K562 (cell line): ENCODE results near the gene RNU11. TPM values are rescaled to one million over a fixed set of nuclear protein-coding genes. Genes with fewer than 3 reads are reported as not detected.

Experiments
- ATAC-seq: fragments of 200-7000 bp; cut with Tn5 transposase; 3 replicates; pipeline ENCODE4 v1.9.1; 2020; ENCODE audit warnings: moderate library complexity
- BruUV-seq: library from RNA; stranded (reverse); fragments of 400-500 nt; replicated peaks from 2 replicates; lab custom pipeline; 2021; lab: Mats Ljungman, UMichigan
- CTCF ChIA-PET: fragments of 300-600 bp; formaldehyde crosslinking; extraction: SDS; loops from one replicate; lab custom pipeline; 2021; ENCODE audit warnings: low intra/inter-chr PET ratio; lab: Yijun Ruan, JAX
- POLR2A ChIA-PET: fragments of 300-600, 350-650 bp; sonication (Branson Sonifier 250); formaldehyde crosslinking; extraction: SDS; loops from one replicate; lab custom pipeline; 2021; ENCODE audit warnings: antibody characterized with exemption, inconsistent platforms; lab: Yijun Ruan, JAX
- DNase-seq, 4 experiments: peaks; one replicate each; pipeline versions ENCODE4 v3.0.0 to v3.0.0-alpha.2; 2011 to 2018; ENCODE audit warnings: low spot score in 3 of 4, mixed read lengths in 3 of 4; ENCODE audit errors: extremely low read depth in 1 of 4
- FAIRE-seq: peaks from 2 replicates; lab custom pipeline; 2011; peaks lifted over from hg19 to GRCh38; lab: Jason Lieb, UNC
- H2AFZ ChIP-seq: 2 replicates; pipeline ENCODE4 v1.6.0; 2011; ENCODE audit warnings: low read depth, low read length, control low read depth, inconsistent platforms
- H3K27ac ChIP-seq: fragments of 200-600 bp; 3 replicates; pipeline ENCODE4 v1.8.0; 2011; ENCODE audit warnings: low read depth, mild to moderate bottlenecking, control low read depth, inconsistent platforms, low read length, moderate library complexity, mixed read lengths; ENCODE audit errors: extremely low read depth
- H3K27me3 ChIP-seq, 2 experiments: fragments of 300-600 bp in 1 of 2; 2 replicates in 1 of 2; 3 replicates in 1 of 2; pipeline versions ENCODE4 v1.6.0 to v1.8.0; 2011; ENCODE audit warnings: inconsistent platforms in 2 of 2, low read length in 2 of 2, mild to moderate bottlenecking in 1 of 2, mixed read lengths in 1 of 2, moderate library complexity in 1 of 2; ENCODE audit not compliant: control insufficient read depth in 2 of 2, insufficient read depth in 2 of 2
- H3K36me3 ChIP-seq: fragments of 300-600 bp; 3 replicates; pipeline ENCODE4 v1.8.0; 2011; ENCODE audit warnings: mild to moderate bottlenecking, low read length, inconsistent platforms; ENCODE audit not compliant: control insufficient read depth, insufficient read depth
- H3K4me1 ChIP-seq, 2 experiments: fragments of 200-600 bp in 1 of 2; replicated peaks in 1 of 2; 2 replicates in 1 of 2; 3 replicates in 1 of 2; pipeline versions ENCODE4 v1.5.1 to v1.8.0; 2011; ENCODE audit warnings: inconsistent platforms in 2 of 2, low read length in 2 of 2, mild to moderate bottlenecking in 1 of 2, mixed read lengths in 1 of 2, moderate library complexity in 1 of 2; ENCODE audit not compliant: control insufficient read depth in 2 of 2, insufficient read depth in 2 of 2
- H3K4me2 ChIP-seq: 2 replicates; pipeline ENCODE4 v1.6.1; 2011; ENCODE audit warnings: low read length, control low read depth, inconsistent platforms, mixed read lengths; ENCODE audit not compliant: insufficient read depth
- H3K4me3 ChIP-seq: fragments of 200-600 bp; sonication (generic), shearing (Covaris generic); 2 replicates; pipeline ENCODE4 v1.5.1; 2016; ENCODE audit warnings: control low read depth, inconsistent platforms
- H3K79me2 ChIP-seq: fragments of 200-600 bp; 3 replicates; pipeline ENCODE4 v1.8.0; 2011; ENCODE audit warnings: low read length, inconsistent platforms; ENCODE audit not compliant: control insufficient read depth, insufficient read depth
- H3K9ac ChIP-seq, 2 experiments: 2 replicates each; pipeline versions ENCODE4 v1.6.0 to v1.6.1; 2011; ENCODE audit warnings: low read depth in 2 of 2, low read length in 2 of 2, control low read depth in 1 of 2, inconsistent platforms in 1 of 2, mild to moderate bottlenecking in 1 of 2, mixed read lengths in 1 of 2; ENCODE audit not compliant: insufficient read depth in 1 of 2
- H3K9me1 ChIP-seq: one replicate; pipeline ENCODE4 v1.6.0; 2011; ENCODE audit warnings: inconsistent platforms, mild to moderate bottlenecking, low read length, moderate library complexity; ENCODE audit not compliant: control insufficient read depth, insufficient read depth
- H3K9me3 ChIP-seq: replicated peaks from 2 replicates; pipeline ENCODE4 v1.5.1; 2011; ENCODE audit warnings: low read depth, low read length, inconsistent platforms; ENCODE audit not compliant: control insufficient read depth, insufficient read depth
- H4K20me1 ChIP-seq: replicated peaks from 2 replicates; pipeline ENCODE4 v1.6.1; 2011; ENCODE audit warnings: low read length, inconsistent platforms, mixed read lengths; ENCODE audit not compliant: control insufficient read depth, insufficient read depth
- BRCA1 ChIP-seq, 2 experiments: fragments of 450-650 bp in 1 of 2; sonication (generic) in 1 of 2; formaldehyde crosslinking in 1 of 2; IDR thresholded peaks; 2 replicates each; pipeline versions ENCODE4 v1.5.0 to v1.6.1; 2017 to 2020; ENCODE audit warnings: mild to moderate bottlenecking in 1 of 2, missing genetic modification reagents in 1 of 2
- DNMT1 ChIP-seq: fragments of 450-650 bp; IDR thresholded peaks from 2 replicates; pipeline ENCODE4 v1.6.1; 2016; ENCODE audit warnings: antibody characterized with exemption, mild to moderate bottlenecking
- HBP1 ChIP-seq: fragments of 450-650 bp; formaldehyde crosslinking; IDR thresholded peaks from 2 replicates; pipeline ENCODE4 v1.4.0; 2022; ENCODE audit warnings: missing genetic modification characterization
- TSHZ1 ChIP-seq: fragments of 250-450 bp; sonication (Bioruptor Pico); IDR thresholded peaks from 2 replicates; pipeline ENCODE4 v1.4.0; 2020; ENCODE audit warnings: mild to moderate bottlenecking, moderate library complexity
- XRCC4 ChIP-seq: IDR thresholded peaks from one replicate; pipeline ENCODE4 v1.6.1; 2011; ENCODE audit not compliant: insufficient read depth, insufficient read length; ENCODE audit errors: extremely low read depth
- WGBS: fragments of 100-300 bp; shearing (Covaris generic); methylation state at CpG from one replicate; pipeline ENCODE4 v1.1.6; 2016; ENCODE audit warnings: low coverage, mixed read lengths; ENCODE audit not compliant: insufficient coverage; ENCODE audit errors: missing lambda C conversion rate; 5-methylcytosine and 5-hydroxymethylcytosine counted together
- in situ Hi-C: fragments of 300-500 bp; cut with MboI; formaldehyde crosslinking; loops from 4 replicates; pipeline ENCODE4 v1.15.0; 2018; ENCODE audit warnings: inconsistent platforms, mixed read lengths
- intact Hi-C: fragments of 100-400 bp; cut with micrococcal nuclease; formaldehyde crosslinking; loops from 2 replicates; pipeline ENCODE4 v1.14.2; 2022
- polyA plus RNA-seq, 8 experiments: library from polyadenylated mRNA; depleted of rRNA in 4 of 8; stranded (reverse) in 5 of 8; unstranded in 3 of 8; fragments of >200 nt; fragmentation: Nextera tagmentation in 2 of 8; fragmentation: Illumina TruSeq in 1 of 8; extraction: Ambion mirVana in 2 of 8; extraction: Trizol in 1 of 8; gene quantifications; 2 replicates each; pipeline versions ENCODE4 v1.2.1 to v1.2.3, GENCODE V29; 2011 to 2014; ENCODE audit warnings: inconsistent platforms in 1 of 8, missing spikeins in 1 of 8
- total RNA-seq, 7 experiments: library from RNA; depleted of rRNA in 6 of 7; stranded (reverse); fragments of >200 nt in 6 of 7; fragmentation: Illumina TruSeq in 2 of 7; extraction: Trizol in 2 of 7; gene quantifications; 2 replicates each; pipeline versions ENCODE4 v1.2.1 to v1.2.3, GENCODE V29; 2011 to 2021; ENCODE audit warnings: low replicate concordance in 1 of 7

RNU11 gene
- total and polyA plus RNA-seq, 9 of the 15 experiments (the other 6 are each of a cell fraction or from before 2014, with no cell fraction given): not detected

- TF ChIP-seq TSHZ1 (CRISPR knock-in tag) (no peak), XRCC4 (no peak), DNMT1 (0 out of 2 replicates have a peak, but pooled peaks have one; percentile 49), BRCA1 (IDR thresholded peaks at IDR 0.05) (no peak), BRCA1 (CRISPR knock-in tag; IDR thresholded peaks at IDR 0.05) (no peak)
Observed at GRCh38 chr1:28642847-28643635, 5.4 kb upstream of the RNU11 start, which contains the start of gene TAF12 (continued).

- ATAC-seq (no peak), DNase-seq (peak in 2 of 4 experiments; percentile 24 to 60), FAIRE-seq (no peak)
- Histone ChIP-seq H3K36me3 (peaks cover 15% of the 10 kb centered on the region), H3K4me2 (peak overlapping the region; percentile 94), H3K4me1 (peaks cover 34 to 43% of the 10 kb centered on the region in 2 experiments; a peak in 4 of 5 replicates), H3K9me3 (no peaks in the 10 kb centered on the region), H3K79me2 (peaks cover 52% of the 10 kb centered on the region), H2AFZ (peak overlapping the region; percentile 75), H3K9ac (peak overlapping the region; percentile 74 to 96; a peak in 3 of 4 replicates), H3K27ac (peak overlapping the region; percentile 95), H3K9me1 (no peaks in the 10 kb centered on the region), H3K4me3 (peak overlapping the region; percentile 79), H4K20me1 (no peaks in the 10 kb centered on the region), H3K27me3 (no peaks in the 10 kb centered on the region)
- ChIA-PET CTCF (interaction anchor here (1.0 to 1.1 kb wide), 2 partner anchors 202 to 233 kb away, joined by 3 to 4 read pairs; no protein-coding TSS in a partner anchor), POLR2A (interaction anchor here (0.5 to 5.8 kb wide), 13 partner anchors 9 to 704 kb away, joined by 3 to 66 read pairs (median 11); partner anchors contain the start of genes GMEB1 and YTHDF2)
- in situ Hi-C loops: no loop called here
- BruUV-seq: no TSS peak
- WGBS: 32% methylated on average over 3 of the region's 3 CpGs
- intact Hi-C loops: loop anchor here (10.0 kb wide), 2 partner anchors 410 to 540 kb away; partner anchors contain the start of genes ATP5IF1, DNAJC8 and SRSF4
- TF ChIP-seq HBP1 (CRISPR knock-in tag): no peak
Observed at GRCh38 chr1:28644494-28644893, 3.9 kb upstream of the RNU11 start.
